ENCODE results near the gene NCOA6.
A peak's percentile ranks its signal among the peaks of the same experiment; 100 is the strongest.

The NCOA6 gene

GRCh38 chr20:34843421-34843820 is 18.0 kb upstream of the NCOA6 start:
- Histone ChIP-seq H3K4me1 (ENCODE audit: low read length) (no peaks in the 10 kb centered on the region), H3F3A (ENCODE audit: insufficient read depth, low read length) (no peaks in the 10 kb centered on the region), H3K27me3 (replicated peaks; ENCODE audit: insufficient read depth, low read length) (no peaks in the 10 kb centered on the region), H3K4me3 (ENCODE audit: low read length) (no peak overlapping the region), H3K9me3 (replicated peaks; ENCODE audit: insufficient read depth, low read length) (no peaks in the 10 kb centered on the region), H3K9me2 (replicated peaks; ENCODE audit: insufficient read depth, low read length) (no peaks in the 10 kb centered on the region), H3K79me2 (ENCODE audit: low read length) (no peaks in the 10 kb centered on the region), H2AFZ (ENCODE audit: low read length) (no peak overlapping the region), H3K9ac (ENCODE audit: low read length) (no peak overlapping the region), H4K20me1 (ENCODE audit: insufficient read depth, low read length) (no peaks in the 10 kb centered on the region), H3K4me2 (ENCODE audit: low read depth, low read length) (no peak overlapping the region), H3K36me3 (replicated peaks; ENCODE audit: insufficient read depth, low read length) (no peaks in the 10 kb centered on the region), H3K27ac (ENCODE audit: low read length) (no peak overlapping the region)
- DNase-seq: no peak
- no peak for TF ChIP-seq EZH2phosphoT487 (IDR thresholded peaks at IDR 0.05; ENCODE audit: low read length)
- no peak for TF ChIP-seq EZH2 (optimal IDR thresholded peaks at IDR 0.05; ENCODE audit: low read depth, low read length)
- TF ChIP-seq CTCF (IDR thresholded peaks at IDR 0.05; ENCODE audit: low read length): no peak

- no peaks in the 10 kb centered on the region for H4K20me1 ChIP-seq (ENCODE audit: insufficient read depth, low read length)
- no peaks in the 10 kb centered on the region for H3K9me3 ChIP-seq (replicated peaks; ENCODE audit: insufficient read depth, low read length)
- no peaks in the 10 kb centered on the region for H3K27me3 ChIP-seq (replicated peaks; ENCODE audit: insufficient read depth, low read length)
- H3K4me2 ChIP-seq (ENCODE audit: low read depth, low read length): no peak overlapping the region
- H3K79me2 ChIP-seq (ENCODE audit: low read length): no peaks in the 10 kb centered on the region
- H2AFZ ChIP-seq (ENCODE audit: low read length): no peak overlapping the region
- H3K4me3 ChIP-seq (ENCODE audit: low read length): no peak overlapping the region
- no peaks in the 10 kb centered on the region for H3K9me2 ChIP-seq (replicated peaks; ENCODE audit: insufficient read depth, low read length)
- no peak overlapping the region for H3K9ac ChIP-seq (ENCODE audit: low read length)
- H3F3A ChIP-seq (ENCODE audit: insufficient read depth, low read length): no peaks in the 10 kb centered on the region
- no peak overlapping the region for H3K27ac ChIP-seq (ENCODE audit: low read length)
- no peaks in the 10 kb centered on the region for H3K36me3 ChIP-seq (replicated peaks; ENCODE audit: insufficient read depth, low read length)
- no peak for TF ChIP-seq EZH2phosphoT487 (IDR thresholded peaks at IDR 0.05; ENCODE audit: low read length)
- no peaks in the 10 kb centered on the region for H3K4me1 ChIP-seq (ENCODE audit: low read length)
- DNase-seq: no peak
Observed at GRCh38 chr20:34842143-34842542, 16.7 kb upstream of the NCOA6 start.

GRCh38 chr20:34834459-34834893 is 9.0 kb upstream of the NCOA6 start:
- Histone ChIP-seq H3K4me1 (ENCODE audit: low read length) (no peaks in the 10 kb centered on the region), H3K9me3 (replicated peaks; ENCODE audit: insufficient read depth, low read length) (no peaks in the 10 kb centered on the region), H3K27ac (ENCODE audit: low read length) (no peak overlapping the region), H3K79me2 (ENCODE audit: low read length) (no peaks in the 10 kb centered on the region), H4K20me1 (ENCODE audit: insufficient read depth, low read length) (no peaks in the 10 kb centered on the region), H2AFZ (ENCODE audit: low read length) (no peak overlapping the region), H3F3A (ENCODE audit: insufficient read depth, low read length) (no peaks in the 10 kb centered on the region), H3K36me3 (replicated peaks; ENCODE audit: insufficient read depth, low read length) (no peaks in the 10 kb centered on the region), H3K9ac (ENCODE audit: low read length) (no peak overlapping the region), H3K4me3 (ENCODE audit: low read length) (no peak overlapping the region), H3K9me2 (replicated peaks; ENCODE audit: insufficient read depth, low read length) (no peaks in the 10 kb centered on the region), H3K27me3 (replicated peaks; ENCODE audit: insufficient read depth, low read length) (no peaks in the 10 kb centered on the region), H3K4me2 (ENCODE audit: low read depth, low read length) (no peak overlapping the region)
- TF ChIP-seq EZH2phosphoT487 (IDR thresholded peaks at IDR 0.05; ENCODE audit: low read length) (no peak), EZH2 (optimal IDR thresholded peaks at IDR 0.05; ENCODE audit: low read depth, low read length) (no peak), CTCF (IDR thresholded peaks at IDR 0.05; ENCODE audit: low read length) (peak; percentile 49)
- DNase-seq: peak; percentile 58

- no peak overlapping the region for H3K9ac ChIP-seq (ENCODE audit: low read length)
- no peak overlapping the region for H3K4me2 ChIP-seq (ENCODE audit: low read depth, low read length)
- DNase-seq: no peak
- H3K9me2 ChIP-seq (replicated peaks; ENCODE audit: insufficient read depth, low read length): no peaks in the 10 kb centered on the region
- H3K27ac ChIP-seq (ENCODE audit: low read length): no peak overlapping the region
- TF ChIP-seq EZH2phosphoT487 (IDR thresholded peaks at IDR 0.05; ENCODE audit: low read length): no peak
- TF ChIP-seq EZH2 (optimal IDR thresholded peaks at IDR 0.05; ENCODE audit: low read depth, low read length): no peak
- no peak for TF ChIP-seq CTCF (IDR thresholded peaks at IDR 0.05; ENCODE audit: low read length)
- H4K20me1 ChIP-seq (ENCODE audit: insufficient read depth, low read length): no peaks in the 10 kb centered on the region
- no peaks in the 10 kb centered on the region for H3K36me3 ChIP-seq (replicated peaks; ENCODE audit: insufficient read depth, low read length)
- no peaks in the 10 kb centered on the region for H3K4me1 ChIP-seq (ENCODE audit: low read length)
- no peaks in the 10 kb centered on the region for H3K79me2 ChIP-seq (ENCODE audit: low read length)
- H3K4me3 ChIP-seq (ENCODE audit: low read length): no peak overlapping the region
- no peak overlapping the region for H2AFZ ChIP-seq (ENCODE audit: low read length)
- H3K27me3 ChIP-seq (replicated peaks; ENCODE audit: insufficient read depth, low read length): no peaks in the 10 kb centered on the region
- H3K9me3 ChIP-seq (replicated peaks; ENCODE audit: insufficient read depth, low read length): no peaks in the 10 kb centered on the region
- H3F3A ChIP-seq (ENCODE audit: insufficient read depth, low read length): no peaks in the 10 kb centered on the region
Observed at GRCh38 chr20:34831936-34832335, 6.5 kb upstream of the NCOA6 start.

All from MM.1S (cell line).